Body of pancreas (tissue), 4 donors: ENCODE measurements around the gene CDH4. TPM values are rescaled to one million over a fixed set of nuclear protein-coding genes. Genes with fewer than 3 reads are reported as not detected.

Source experiments
- ATAC-seq: fragments of 150-250 bp; one replicate; pipeline ENCODE4 v1.9.1; 2016
- DNase-seq, 4 donors: peaks; one replicate each; pipeline ENCODE4 v3.0.0-alpha.2; 2019
- H3K27ac ChIP-seq, 4 donors: fragments of 200-600 bp; sonication (generic); 1 replicate in 3 of 4; 2 replicates in 1 of 4; pipeline versions ENCODE4 v1.5.1 to v1.6.1; 2016 to 2019; ENCODE audit warnings: mild to moderate bottlenecking in 1 of 4, mixed read lengths in 1 of 4, moderate library complexity in 1 of 4
- H3K27me3 ChIP-seq, 2 donors: fragments of 200-600 bp; sonication (generic); one replicate each; pipeline ENCODE4 v1.6.0; 2016; ENCODE audit warnings: mild to moderate bottlenecking in 1 of 2
- H3K36me3 ChIP-seq, 2 donors: fragments of 200-600 bp; sonication (generic); replicated peaks in 1 of 2; 2 replicates each; pipeline ENCODE4 v1.5.1; 2016; ENCODE audit warnings: low read depth in 2 of 2; ENCODE audit not compliant: insufficient read depth in 1 of 2
- H3K4me1 ChIP-seq: fragments of 200-600 bp; sonication (generic); one replicate; pipeline ENCODE4 v1.6.0; 2016
- H3K4me3 ChIP-seq, 2 donors: fragments of 200-600 bp; sonication (generic); 1 replicate in 1 of 2; 2 replicates in 1 of 2; pipeline ENCODE4 v1.5.1; 2016 to 2019
- H3K9me3 ChIP-seq, 3 donors: fragments of 200-600 bp; sonication (generic); 1 replicate in 2 of 3; 2 replicates in 1 of 3; pipeline ENCODE4 v1.5.1; 2016
- CTCF ChIP-seq, 7 experiments: fragments of 450-650 bp in 4 of 7; fragments of 200-600 bp in 3 of 7; sonication (generic) in 3 of 7; IDR thresholded peaks; one replicate each; pipeline ENCODE4 v1.5.1; 2016 to 2019; ENCODE audit warnings: antibody characterized with exemption in 7 of 7
- POLR2A ChIP-seq, 3 donors: fragments of 450-650 bp; IDR thresholded peaks; one replicate each; pipeline ENCODE4 v1.6.1; 2016; ENCODE audit warnings: antibody characterized with exemption in 3 of 3, mild to moderate bottlenecking in 2 of 3
- WGBS, 2 donors: methylation state at CpG; one replicate each; pipeline ENCODE4 v1.1.5; 2017; 5-methylcytosine and 5-hydroxymethylcytosine counted together
- intact Hi-C: fragments of 100-400 bp; cut with DNase I; formaldehyde crosslinking; loops from one replicate; pipeline ENCODE4 v1.15.1; 2023
- total RNA-seq, 2 donors: library from RNA; depleted of rRNA; stranded (reverse); fragments of >200 nt; gene quantifications; one replicate each; pipeline ENCODE4 v1.1.0, GENCODE V29; 2016

The CDH4 gene
- total RNA-seq, 2 donors from 2014 or later: 0.33 to 0.52 TPM

GRCh38 chr20:61972636-61973508, 720.8 kb downstream of the CDH4 start:
- Histone ChIP-seq H3K27ac (no peak overlapping the region), H3K9me3 (no peaks in the 10 kb centered on the region), H3K27me3 (no peaks in the 10 kb centered on the region), H3K4me3 (no peak overlapping the region), H3K36me3 (peaks cover 4 to 7% of the 10 kb centered on the region in 2 donors), H3K4me1 (no peaks in the 10 kb centered on the region)
- no peak for DNase-seq
- ATAC-seq: no peak
- WGBS, 2 donors: 90% methylated on average over 24 to 27 of the region's 27 CpGs
- intact Hi-C loops: no loop called here
- no peak for TF ChIP-seq POLR2A (IDR thresholded peaks at IDR 0.05)

GRCh38 chr20:61973515-61974356, 721.7 kb downstream of the CDH4 start:
- Histone ChIP-seq H3K4me3 (no peak overlapping the region), H3K27me3 (no peaks in the 10 kb centered on the region), H3K36me3 (peaks cover 4 to 7% of the 10 kb centered on the region in 2 donors), H3K27ac (no peak overlapping the region), H3K9me3 (no peaks in the 10 kb centered on the region), H3K4me1 (no peaks in the 10 kb centered on the region)
- intact Hi-C loops: no loop called here
- TF ChIP-seq POLR2A (IDR thresholded peaks at IDR 0.05) (no peak), CTCF (IDR thresholded peaks at IDR 0.05) (no peak)
- WGBS, 2 donors: 92 to 95% methylated on average over 18 to 25 of the region's 25 CpGs
- no peak for ATAC-seq
- no peak for DNase-seq

- WGBS, 2 donors: 92 to 93% methylated on average over 10 to 14 of the region's 14 CpGs
- TF ChIP-seq POLR2A (IDR thresholded peaks at IDR 0.05): no peak
- no peak for TF ChIP-seq CTCF (IDR thresholded peaks at IDR 0.05)
- intact Hi-C loops: no loop called here
Measured at GRCh38 chr20:61974357-61974665, 722.2 kb downstream of the CDH4 start.

GRCh38 chr20:61975407-61976129, 723.5 kb downstream of the CDH4 start:
- Histone ChIP-seq H3K36me3 (peaks cover 4 to 7% of the 10 kb centered on the region in 2 donors), H3K4me1 (no peaks in the 10 kb centered on the region), H3K4me3 (no peak overlapping the region), H3K27ac (no peak overlapping the region), H3K27me3 (no peaks in the 10 kb centered on the region), H3K9me3 (no peaks in the 10 kb centered on the region)
- WGBS, 2 donors: 80 to 85% methylated on average over 11 of the region's 11 CpGs
- ATAC-seq (no peak), DNase-seq (no peak)
- TF ChIP-seq POLR2A (IDR thresholded peaks at IDR 0.05) (no peak), CTCF (IDR thresholded peaks at IDR 0.05) (no peak)
- intact Hi-C loops: no loop called here

More at GRCh38 chr20:61974357-61974665, 722.2 kb downstream of the CDH4 start:
- Histone ChIP-seq H3K36me3 (peaks cover 4 to 7% of the 10 kb centered on the region in 2 donors), H3K4me1 (no peaks in the 10 kb centered on the region), H3K9me3 (no peaks in the 10 kb centered on the region), H3K27me3 (no peaks in the 10 kb centered on the region), H3K4me3 (no peak overlapping the region), H3K27ac (no peak overlapping the region)
- no peak for ATAC-seq
- DNase-seq: no peak

- WGBS, 2 donors: 93 to 100% methylated on average over 5 to 9 of the region's 9 CpGs
- Histone ChIP-seq H3K4me1 (no peaks in the 10 kb centered on the region), H3K9me3 (no peaks in the 10 kb centered on the region), H3K4me3 (no peak overlapping the region), H3K27me3 (no peaks in the 10 kb centered on the region), H3K27ac (no peak overlapping the region), H3K36me3 (peaks cover 4 to 7% of the 10 kb centered on the region in 2 donors)
- intact Hi-C loops: no loop called here
- no peak for ATAC-seq
- no peak for DNase-seq
- TF ChIP-seq CTCF (IDR thresholded peaks at IDR 0.05) (no peak), POLR2A (IDR thresholded peaks at IDR 0.05) (no peak)
Measured at GRCh38 chr20:61976263-61976643, 724.2 kb downstream of the CDH4 start.
